Tibial artery (tissue), 4 donors: Measurements from ENCODE around the gene FGGY.

Experiments
- DNase-seq, 2 donors: peaks; one replicate each; pipeline ENCODE4 v3.0.0-alpha.2; 2019
- H3K27ac ChIP-seq, 2 donors: fragments of 200-600 bp; sonication (generic) in 1 of 2; 1 replicate in 1 of 2; 2 replicates in 1 of 2; pipeline ENCODE4 v1.5.1; 2018 to 2019; ENCODE audit warnings: mild to moderate bottlenecking in 1 of 2
- H3K27me3 ChIP-seq, 2 donors: fragments of 200-600 bp; sonication (generic) in 1 of 2; one replicate each; pipeline versions ENCODE4 v1.5.1 to v1.6.0; 2016 to 2019
- H3K36me3 ChIP-seq, 3 donors: fragments of 200-600 bp; sonication (generic) in 2 of 3; one replicate each; pipeline ENCODE4 v1.5.1; 2016 to 2019; ENCODE audit warnings: mild to moderate bottlenecking in 2 of 3
- H3K4me1 ChIP-seq, 4 donors: fragments of 200-600 bp; sonication (generic) in 2 of 4; 1 replicate in 3 of 4; 2 replicates in 1 of 4; pipeline ENCODE4 v1.5.1; 2016 to 2019
- H3K4me3 ChIP-seq, 2 donors: fragments of 200-600 bp; sonication (generic) in 1 of 2; 1 replicate in 1 of 2; 2 replicates in 1 of 2; pipeline ENCODE4 v1.5.1; 2018 to 2019; ENCODE audit warnings: mild to moderate bottlenecking in 2 of 2
- H3K9me3 ChIP-seq, 3 donors: fragments of 200-600 bp; sonication (generic) in 1 of 3; one replicate each; pipeline ENCODE4 v1.5.1; 2016 to 2019
- CTCF ChIP-seq, 2 experiments: fragments of 200-600 bp in 1 of 2; fragments of 450-650 bp in 1 of 2; IDR thresholded peaks; one replicate each; pipeline ENCODE4 v1.5.1; 2017 to 2019; ENCODE audit warnings: antibody characterized with exemption in 2 of 2, mild to moderate bottlenecking in 1 of 2, moderate library complexity in 1 of 2
- intact Hi-C: fragments of 100-400 bp; cut with DNase I; formaldehyde crosslinking; loops from one replicate; pipeline ENCODE4 v1.15.0; 2023; ENCODE audit warnings: low total_unique reads

FGGY gene

DNA sequence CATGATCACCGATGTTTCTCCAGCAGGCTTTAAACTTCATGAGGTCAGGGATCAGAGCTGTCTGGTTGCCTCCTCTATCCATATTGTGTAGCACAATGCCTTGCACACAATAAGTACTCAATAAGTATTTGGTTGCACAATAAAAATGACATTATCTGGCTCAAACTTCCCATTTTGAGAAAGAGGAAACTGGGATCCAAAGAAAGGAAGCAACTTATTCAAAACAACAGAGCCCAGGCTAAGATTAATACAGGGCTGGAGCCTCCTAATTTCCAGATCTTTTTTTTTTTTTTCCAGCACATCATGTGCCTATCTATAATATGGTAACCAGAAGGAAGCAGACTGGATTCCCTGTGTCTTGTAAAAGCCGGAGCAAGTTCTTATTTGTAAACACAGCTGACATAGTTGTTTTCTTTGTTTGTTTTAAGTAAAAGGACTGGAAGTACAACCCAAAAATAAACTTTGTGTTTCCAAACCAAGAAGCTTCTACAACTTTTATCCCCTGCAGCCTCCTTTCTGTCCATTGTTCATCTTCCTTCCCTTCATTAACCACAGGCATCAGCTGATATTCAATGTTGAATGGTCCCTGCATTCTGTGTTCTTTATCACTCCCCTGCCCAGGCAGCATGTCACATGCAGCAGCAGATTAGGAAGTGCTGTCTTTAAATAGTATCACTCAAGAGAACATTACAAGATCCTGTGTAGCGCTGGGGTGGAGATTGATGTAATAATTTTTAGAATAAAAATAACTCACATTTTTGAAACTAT, 446.6 kb downstream of the FGGY start:
- peak in 1 of 2 donors; percentile 64 for DNase-seq
- intact Hi-C loops, result no loop called here
- H3K27ac ChIP-seq, result peak overlapping the region; percentile 49 to 57
- H3K4me1 ChIP-seq, result peaks cover 0 to 18% (median 0%) of the 10 kb centered on the region in 4 donors
- no peaks in the 10 kb centered on the region for H3K27me3 ChIP-seq
- no peaks in the 10 kb centered on the region for H3K36me3 ChIP-seq
- no peaks in the 10 kb centered on the region for H3K9me3 ChIP-seq
- no peak overlapping the region for H3K4me3 ChIP-seq
- no peak for TF ChIP-seq CTCF (IDR thresholded peaks at IDR 0.05)

GRCh38 chr1:59747420-59748024, 450.6 kb downstream of the FGGY start:
- Histone ChIP-seq H3K27me3 (no peaks in the 10 kb centered on the region), H3K27ac (no peak overlapping the region), H3K4me3 (no peak overlapping the region), H3K4me1 (peaks cover 0 to 30% (median 0%) of the 10 kb centered on the region in 4 donors), H3K9me3 (no peaks in the 10 kb centered on the region), H3K36me3 (no peaks in the 10 kb centered on the region)
- DNase-seq, result no peak
- TF ChIP-seq CTCF (IDR thresholded peaks at IDR 0.05), result no peak
- intact Hi-C loops, result no loop called here

GRCh38 chr1:59748123-59748522, 451.2 kb downstream of the FGGY start:
- H3K36me3 ChIP-seq, result no peaks in the 10 kb centered on the region
- H3K9me3 ChIP-seq, result no peaks in the 10 kb centered on the region
- DNase-seq, result no peak
- H3K27ac ChIP-seq, result no peak overlapping the region
- H3K4me1 ChIP-seq, result peaks cover 0 to 32% (median 0%) of the 10 kb centered on the region in 4 donors
- no peak overlapping the region for H3K4me3 ChIP-seq
- no peaks in the 10 kb centered on the region for H3K27me3 ChIP-seq
- intact Hi-C loops, result no loop called here
- TF ChIP-seq CTCF (IDR thresholded peaks at IDR 0.05), result no peak

GRCh38 chr1:59750328-59751003, 453.6 kb downstream of the FGGY start:
- Histone ChIP-seq H3K36me3 (no peaks in the 10 kb centered on the region), H3K4me3 (no peak overlapping the region), H3K4me1 (peaks cover 0 to 16% (median 0%) of the 10 kb centered on the region in 4 donors), H3K27me3 (no peaks in the 10 kb centered on the region), H3K27ac (no peak overlapping the region), H3K9me3 (no peaks in the 10 kb centered on the region)
- intact Hi-C loops, result no loop called here
- DNase-seq, result peak in 1 of 2 donors; percentile 76
- TF ChIP-seq CTCF (IDR thresholded peaks at IDR 0.05), result no peak

DNA sequence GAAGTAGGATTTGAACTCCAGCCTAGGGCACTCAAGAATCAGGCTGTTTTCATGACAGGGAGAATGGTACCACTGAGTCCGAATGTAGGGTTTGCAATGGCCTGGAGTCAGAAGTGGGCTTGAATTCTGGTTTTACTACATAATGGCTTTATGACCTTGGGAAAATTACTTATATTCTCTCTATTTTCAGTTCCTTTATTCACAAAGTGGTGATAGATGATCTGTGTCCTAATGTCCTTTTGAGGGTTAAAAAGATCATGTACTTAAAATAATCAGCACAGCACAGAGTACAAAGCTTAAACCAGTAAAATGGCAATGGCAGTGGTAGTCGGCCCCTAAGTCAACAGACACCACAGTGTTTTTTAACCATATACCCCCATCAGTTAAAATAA, 454.1 kb downstream of the FGGY start:
- no peaks in the 10 kb centered on the region for H3K9me3 ChIP-seq
- peaks cover 0 to 16% (median 0%) of the 10 kb centered on the region in 4 donors for H3K4me1 ChIP-seq
- intact Hi-C loops, result no loop called here
- TF ChIP-seq CTCF (IDR thresholded peaks at IDR 0.05), result no peak
- no peaks in the 10 kb centered on the region for H3K27me3 ChIP-seq
- no peaks in the 10 kb centered on the region for H3K36me3 ChIP-seq
- no peak overlapping the region for H3K27ac ChIP-seq
- no peak overlapping the region for H3K4me3 ChIP-seq
- DNase-seq, result no peak
